Loucy (cell line): ENCODE measurements around the gene VAMP4.

Experiments used
- H2AFZ ChIP-seq: fragments of 200-600 bp; sonication (generic); 2 replicates; pipeline ENCODE4 v1.6.0; 2016; ENCODE audit warnings: antibody characterized with exemption, mild to moderate bottlenecking, low read length, moderate library complexity
- H3F3A ChIP-seq: fragments of 200-600 bp; 2 replicates; pipeline ENCODE4 v1.6.0; 2016; ENCODE audit warnings: antibody characterized with exemption, low read depth, mild to moderate bottlenecking
- H3K27me3 ChIP-seq: fragments of 200-600 bp; sonication (generic); 2 replicates; pipeline ENCODE4 v1.6.1; 2014; ENCODE audit warnings: low read length, mild to moderate bottlenecking; ENCODE audit not compliant: insufficient read depth, poor library complexity, severe bottlenecking
- H3K36me3 ChIP-seq: fragments of 200-600 bp; sonication (generic); 2 replicates; pipeline ENCODE4 v1.6.1; 2016; ENCODE audit warnings: low read length; ENCODE audit not compliant: insufficient read depth
- H3K4me1 ChIP-seq: fragments of 200-600 bp; sonication (generic); 2 replicates; pipeline ENCODE4 v1.5.1; 2014; ENCODE audit warnings: low read length, mild to moderate bottlenecking; ENCODE audit not compliant: insufficient read depth, poor library complexity, severe bottlenecking
- H3K4me2 ChIP-seq: fragments of 200-600 bp; sonication (generic); 2 replicates; pipeline ENCODE4 v1.6.0; 2014; ENCODE audit warnings: antibody characterized with exemption, low read length, low read depth, mild to moderate bottlenecking; ENCODE audit not compliant: poor library complexity, severe bottlenecking
- H3K4me3 ChIP-seq: fragments of 200-600 bp; sonication (generic); 2 replicates; pipeline ENCODE4 v1.5.1; 2014; ENCODE audit warnings: low read length, mild to moderate bottlenecking, mixed read lengths; ENCODE audit not compliant: poor library complexity, severe bottlenecking
- H3K79me2 ChIP-seq: fragments of 200-600 bp; sonication (generic); 2 replicates; pipeline ENCODE4 v1.6.1; 2014; ENCODE audit warnings: low read length; ENCODE audit not compliant: insufficient read depth
- H3K9ac ChIP-seq: fragments of 200-600 bp; sonication (generic); 2 replicates; pipeline ENCODE4 v1.6.0; 2014; ENCODE audit warnings: mild to moderate bottlenecking, low read depth, low read length, moderate library complexity; ENCODE audit not compliant: poor library complexity, severe bottlenecking
- H3K9me2 ChIP-seq: fragments of 200-600 bp; sonication (generic); replicated peaks from 2 replicates; pipeline ENCODE4 v1.6.1; 2016; ENCODE audit warnings: low read depth, low read length, mixed read lengths
- H3K9me3 ChIP-seq: fragments of 200-600 bp; sonication (generic); 2 replicates; pipeline ENCODE4 v1.6.1; 2014; ENCODE audit warnings: mild to moderate bottlenecking, antibody characterized with exemption, low read length, low read depth; ENCODE audit not compliant: insufficient read depth
- H4K20me1 ChIP-seq: fragments of 200-600 bp; sonication (generic); 2 replicates; pipeline ENCODE4 v1.6.0; 2014; ENCODE audit warnings: antibody characterized with exemption, low read length, mild to moderate bottlenecking; ENCODE audit not compliant: insufficient read depth, poor library complexity, severe bottlenecking
- EZH2phosphoT487 ChIP-seq: fragments of 200-600 bp; IDR thresholded peaks from 2 replicates; pipeline ENCODE4 v1.6.1; 2018; ENCODE audit warnings: antibody characterized with exemption, mild to moderate bottlenecking, moderate library complexity, borderline replicate concordance
- TF ChIP-seq, protein P1 (sequence below): fragments of 200-600 bp; sonication (generic); conservative IDR thresholded peaks from 2 replicates; pipeline ENCODE4 v1.5.1; 2014; ENCODE audit warnings: mild to moderate bottlenecking, antibody characterized with exemption, low read length

Gene VAMP4

DNA sequence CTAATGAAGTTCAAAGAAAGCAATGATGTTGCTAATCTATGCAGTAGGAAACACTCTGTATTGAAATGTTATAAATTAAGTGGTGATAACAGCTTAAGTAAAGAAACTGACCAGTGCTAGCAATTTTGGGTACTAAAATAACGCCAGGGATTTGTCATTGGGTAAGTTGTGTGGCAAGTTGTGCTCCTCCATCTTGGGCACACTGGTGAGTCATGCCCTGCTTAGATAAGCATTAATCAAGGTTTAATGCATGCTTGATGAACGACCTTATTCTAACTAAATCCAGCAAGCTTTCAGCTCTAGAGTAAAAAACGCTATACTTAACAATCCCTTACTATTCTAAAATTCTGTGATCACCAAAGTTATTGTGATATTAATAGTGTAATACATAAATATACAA is 25.2 kb downstream of the VAMP4 start:
- no peaks in the 10 kb centered on the region for H3K4me1 ChIP-seq
- H3K79me2 ChIP-seq: no peaks in the 10 kb centered on the region
- no peaks in the 10 kb centered on the region for H3K27me3 ChIP-seq
- H3K36me3 ChIP-seq: no peaks in the 10 kb centered on the region
- H2AFZ ChIP-seq: no peak overlapping the region
- H3K9me2 ChIP-seq: no peaks in the 10 kb centered on the region
- H3K4me3 ChIP-seq: no peak overlapping the region
- no peaks in the 10 kb centered on the region for H4K20me1 ChIP-seq
- TF ChIP-seq, protein P1, sequence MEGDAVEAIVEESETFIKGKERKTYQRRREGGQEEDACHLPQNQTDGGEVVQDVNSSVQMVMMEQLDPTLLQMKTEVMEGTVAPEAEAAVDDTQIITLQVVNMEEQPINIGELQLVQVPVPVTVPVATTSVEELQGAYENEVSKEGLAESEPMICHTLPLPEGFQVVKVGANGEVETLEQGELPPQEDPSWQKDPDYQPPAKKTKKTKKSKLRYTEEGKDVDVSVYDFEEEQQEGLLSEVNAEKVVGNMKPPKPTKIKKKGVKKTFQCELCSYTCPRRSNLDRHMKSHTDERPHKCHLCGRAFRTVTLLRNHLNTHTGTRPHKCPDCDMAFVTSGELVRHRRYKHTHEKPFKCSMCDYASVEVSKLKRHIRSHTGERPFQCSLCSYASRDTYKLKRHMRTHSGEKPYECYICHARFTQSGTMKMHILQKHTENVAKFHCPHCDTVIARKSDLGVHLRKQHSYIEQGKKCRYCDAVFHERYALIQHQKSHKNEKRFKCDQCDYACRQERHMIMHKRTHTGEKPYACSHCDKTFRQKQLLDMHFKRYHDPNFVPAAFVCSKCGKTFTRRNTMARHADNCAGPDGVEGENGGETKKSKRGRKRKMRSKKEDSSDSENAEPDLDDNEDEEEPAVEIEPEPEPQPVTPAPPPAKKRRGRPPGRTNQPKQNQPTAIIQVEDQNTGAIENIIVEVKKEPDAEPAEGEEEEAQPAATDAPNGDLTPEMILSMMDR: no peak
- no peak for TF ChIP-seq EZH2phosphoT487
- H3K4me2 ChIP-seq: no peak overlapping the region
- H3K9me3 ChIP-seq: no peaks in the 10 kb centered on the region
- H3K9ac ChIP-seq: no peak overlapping the region
- H3F3A ChIP-seq: no peaks in the 10 kb centered on the region

DNA sequence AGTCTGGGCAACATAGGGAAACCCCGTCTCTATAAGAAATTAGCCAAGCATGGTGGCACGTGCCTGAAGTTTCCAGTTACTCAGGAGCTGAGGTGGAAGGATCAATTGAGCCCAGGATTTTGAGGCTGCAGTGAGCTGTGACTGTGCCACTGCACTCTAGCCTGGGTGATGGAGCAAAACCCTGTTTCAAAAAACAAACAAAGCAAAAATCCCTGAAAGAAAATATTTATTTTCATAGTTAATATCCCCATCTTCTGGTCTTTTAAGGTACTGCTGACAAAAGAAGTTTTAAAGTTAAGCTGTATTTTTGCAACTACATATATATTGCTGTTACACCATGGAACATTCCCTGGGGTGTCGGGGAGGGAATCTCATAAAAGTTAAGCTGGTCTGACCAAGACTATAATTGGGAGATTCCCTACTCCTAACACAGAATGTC is 26.0 kb downstream of the VAMP4 start:
- H3K27me3 ChIP-seq: no peaks in the 10 kb centered on the region
- H3K4me3 ChIP-seq: no peak overlapping the region
- no peaks in the 10 kb centered on the region for H4K20me1 ChIP-seq
- no peak overlapping the region for H2AFZ ChIP-seq
- H3F3A ChIP-seq: no peaks in the 10 kb centered on the region
- no peaks in the 10 kb centered on the region for H3K9me3 ChIP-seq
- no peaks in the 10 kb centered on the region for H3K79me2 ChIP-seq
- no peaks in the 10 kb centered on the region for H3K36me3 ChIP-seq
- H3K9me2 ChIP-seq: no peaks in the 10 kb centered on the region
- TF ChIP-seq, protein P1: peak; percentile 56
- no peak for TF ChIP-seq EZH2phosphoT487
- H3K4me1 ChIP-seq: no peaks in the 10 kb centered on the region
- H3K4me2 ChIP-seq: no peak overlapping the region
- H3K9ac ChIP-seq: no peak overlapping the region

DNA sequence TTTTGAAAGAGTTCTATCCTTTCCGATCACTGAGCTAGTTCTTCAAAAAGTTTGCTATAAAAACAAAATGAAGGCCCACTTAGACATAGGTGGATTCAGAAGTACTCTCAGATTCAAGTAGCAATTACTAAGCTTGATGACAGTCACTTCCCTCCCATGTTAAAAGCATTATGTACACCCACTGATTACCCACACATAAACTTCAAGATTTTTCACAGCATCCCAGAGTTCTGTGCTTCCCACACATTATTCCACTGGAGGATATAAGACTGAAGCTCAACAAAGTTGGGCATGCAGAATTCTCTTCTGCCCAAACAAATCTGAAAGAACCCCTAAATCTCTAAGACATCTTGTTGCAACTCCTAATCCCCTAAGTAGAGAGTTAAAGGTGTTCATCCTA is 29.5 kb downstream of the VAMP4 start:
- H3F3A ChIP-seq: no peaks in the 10 kb centered on the region
- no peak overlapping the region for H3K9ac ChIP-seq
- no peaks in the 10 kb centered on the region for H3K9me3 ChIP-seq
- H4K20me1 ChIP-seq: no peaks in the 10 kb centered on the region
- H3K4me3 ChIP-seq: no peak overlapping the region
- no peaks in the 10 kb centered on the region for H3K4me1 ChIP-seq
- peaks cover 3% of the 10 kb centered on the region; the same call in 1 of the 2 replicates for H3K36me3 ChIP-seq
- H3K9me2 ChIP-seq: no peaks in the 10 kb centered on the region
- H3K79me2 ChIP-seq: no peaks in the 10 kb centered on the region
- TF ChIP-seq, protein P1: no peak
- TF ChIP-seq EZH2phosphoT487: no peak
- no peak overlapping the region for H2AFZ ChIP-seq
- no peaks in the 10 kb centered on the region for H3K27me3 ChIP-seq
- H3K4me2 ChIP-seq: no peak overlapping the region
